PC-3 (cell line): ENCODE measurements around the gene MLPH. TPM values are rescaled to one million over a fixed set of nuclear protein-coding genes. Genes with fewer than 3 reads are reported as not detected.
A peak's percentile ranks its signal among the peaks of the same experiment; 100 is the strongest.

Experiments used
- ATAC-seq: fragments of 200-7000 bp; cut with Tn5 transposase; 2 replicates; pipeline ENCODE4 v1.9.1; 2020; ENCODE audit warnings: mild to moderate bottlenecking, moderate library complexity
- BruUV-seq: library from RNA; stranded (reverse); fragments of 400-500 nt; replicated peaks from 2 replicates; lab custom pipeline; 2021; lab: Mats Ljungman, UMichigan
- CTCF ChIA-PET: fragments of 300-600 bp; sonication (Branson Sonifier 250); formaldehyde crosslinking; loops from one replicate; lab custom pipeline; 2022; ENCODE audit warnings: antibody characterized with exemption; lab: Charles Lee
- POLR2A ChIA-PET: fragments of 300-600 bp; sonication (Branson Sonifier 250); formaldehyde crosslinking; loops from one replicate; lab custom pipeline; 2022; ENCODE audit warnings: antibody characterized with exemption; ENCODE audit not compliant: unreplicated experiment; lab: Charles Lee
- DNase-seq: peaks from one replicate; pipeline ENCODE4 v3.0.0-alpha.2; 2015
- H2AFZ ChIP-seq: fragments of 300-600 bp; sonication (generic); 2 replicates; pipeline ENCODE4 v1.6.0; 2016; ENCODE audit warnings: antibody characterized with exemption, low read length
- H3F3A ChIP-seq: fragments of 300-600 bp; sonication (generic); one replicate; pipeline ENCODE4 v1.6.0; 2017; ENCODE audit warnings: antibody characterized with exemption, low read length, control low read depth, mild to moderate bottlenecking; ENCODE audit not compliant: unreplicated experiment
- H3K27ac ChIP-seq: fragments of 300-600 bp; sonication (generic); 2 replicates; pipeline ENCODE4 v1.5.1; 2016; ENCODE audit warnings: mild to moderate bottlenecking, low read length
- H3K27me3 ChIP-seq: fragments of 300-600 bp; sonication (generic); 2 replicates; pipeline ENCODE4 v1.6.1; 2016; ENCODE audit warnings: low read length, mixed read lengths
- H3K36me3 ChIP-seq: fragments of 300-600 bp; sonication (generic); 2 replicates; pipeline ENCODE4 v1.6.1; 2016; ENCODE audit warnings: low read depth, mixed run types, low read length, mixed read lengths
- H3K4me1 ChIP-seq: fragments of 300-600 bp; sonication (generic); 2 replicates; pipeline ENCODE4 v1.5.1; 2016; ENCODE audit warnings: low read length; ENCODE audit not compliant: insufficient read depth
- H3K4me2 ChIP-seq: fragments of 300-600 bp; sonication (generic); 2 replicates; pipeline ENCODE4 v1.6.0; 2016; ENCODE audit warnings: low read length
- H3K4me3 ChIP-seq: fragments of 300-600 bp; sonication (generic); 2 replicates; pipeline ENCODE4 v1.5.1; 2016; ENCODE audit warnings: mild to moderate bottlenecking, low read length, mixed read lengths
- H3K79me2 ChIP-seq: fragments of 300-600 bp; sonication (generic); 2 replicates; pipeline ENCODE4 v1.6.1; 2017; ENCODE audit warnings: low read length, mixed read lengths
- H3K9ac ChIP-seq: fragments of 300-600 bp; sonication (generic); 2 replicates; pipeline ENCODE4 v1.6.0; 2016; ENCODE audit warnings: mild to moderate bottlenecking, low read length
- H3K9me2 ChIP-seq: fragments of 300-600 bp; sonication (generic); replicated peaks from 2 replicates; pipeline ENCODE4 v1.6.1; 2016; ENCODE audit warnings: mixed run types, low read length, mixed read lengths
- H3K9me3 ChIP-seq: fragments of 300-600 bp; sonication (generic); 2 replicates; pipeline ENCODE4 v1.6.1; 2016; ENCODE audit warnings: low read length, mixed read lengths
- H4K20me1 ChIP-seq: fragments of 300-600 bp; sonication (generic); 2 replicates; pipeline ENCODE4 v1.6.1; 2016; ENCODE audit warnings: low read length, mixed read lengths
- EZH2 ChIP-seq: fragments of 300-600 bp; sonication (generic); IDR thresholded peaks from one replicate; pipeline ENCODE4 v1.6.1; 2017; ENCODE audit warnings: antibody characterized with exemption, mild to moderate bottlenecking, low read length; ENCODE audit not compliant: unreplicated experiment
- EZH2phosphoT487 ChIP-seq: fragments of 300-600 bp; sonication (generic); IDR thresholded peaks from 2 replicates; pipeline ENCODE4 v1.6.1; 2018; ENCODE audit warnings: mild to moderate bottlenecking, antibody characterized with exemption, low read length, borderline replicate concordance
- intact Hi-C: fragments of 100-400 bp; cut with micrococcal nuclease; formaldehyde crosslinking; loops from 2 replicates; pipeline ENCODE4 v1.9.0; 2023
- total RNA-seq: library from RNA; depleted of rRNA; stranded (reverse); fragments of >200 nt; gene quantifications from 2 replicates; pipeline ENCODE4 v1.2.3, GENCODE V29; 2014
- TF ChIP-seq, protein P1 (sequence below): fragments of 300-600 bp; sonication (generic); conservative IDR thresholded peaks from 2 replicates; pipeline ENCODE4 v1.5.1; 2017; ENCODE audit warnings: antibody characterized with exemption, low read depth, mild to moderate bottlenecking, low read length

Gene MLPH
- total RNA-seq, 1 experiment from 2014 or later: 201 TPM

DNA sequence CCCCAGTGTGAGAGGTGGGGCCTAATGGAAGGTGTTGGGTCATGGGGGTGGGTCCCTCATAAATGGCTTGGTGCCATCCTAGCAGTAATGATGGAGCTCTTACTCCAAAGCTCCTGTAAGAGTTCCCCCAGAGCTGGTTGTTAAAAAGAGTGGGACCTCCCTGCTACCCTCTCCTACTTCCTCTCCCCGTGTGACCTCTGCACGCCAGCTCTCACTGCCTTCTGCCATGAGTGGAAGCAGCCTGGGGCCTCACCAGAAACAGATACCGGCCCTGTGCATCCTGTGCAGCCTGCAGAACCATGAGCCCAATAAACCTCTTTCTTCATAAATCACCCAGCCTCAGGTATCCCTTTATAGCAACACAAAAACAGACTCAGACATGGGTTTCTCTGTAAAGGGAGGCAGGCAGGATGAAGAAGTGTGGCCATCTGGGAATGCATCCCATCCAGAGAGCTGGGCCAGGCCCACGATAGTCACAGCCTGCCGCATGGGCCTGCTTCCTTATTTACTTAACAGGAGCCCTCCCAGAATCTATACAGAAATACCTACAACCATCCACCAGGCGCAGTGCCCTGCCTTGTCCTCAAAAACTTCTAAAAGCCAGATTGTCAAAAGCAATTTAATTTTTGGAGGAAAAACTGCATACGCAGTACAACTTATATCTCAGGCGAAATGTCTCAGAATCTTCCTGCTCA lies 86.8 kb downstream of the MLPH start:
- Histone ChIP-seq H4K20me1 (no peaks in the 10 kb centered on the region), H3K36me3 (no peaks in the 10 kb centered on the region), H3K9me2 (no peaks in the 10 kb centered on the region), H3K4me2 (peak overlapping the region; percentile 73; the same call in 1 of the 2 replicates), H3K4me3 (no peak overlapping the region), H3K9me3 (no peaks in the 10 kb centered on the region), H3K9ac (no peak overlapping the region), H3K27me3 (no peaks in the 10 kb centered on the region), H3F3A (no peaks in the 10 kb centered on the region), H3K27ac (no peak overlapping the region), H3K79me2 (0 out of 2 replicates have a peak, but pooled peaks cover 3% of the 10 kb centered on the region), H3K4me1 (peaks cover 25% of the 10 kb centered on the region), H2AFZ (no peak overlapping the region)
- no peak for TF ChIP-seq EZH2phosphoT487
- ChIA-PET POLR2A (interaction anchor here (0.6 kb wide), 1 partner anchor 93 kb away, joined by 13 read pairs; no protein-coding TSS in a partner anchor), CTCF (interaction anchor here (0.7 to 1.2 kb wide), 2 partner anchors 61 to 111 kb away, joined by 4 to 7 read pairs; no protein-coding TSS in a partner anchor)
- ATAC-seq (no peak), DNase-seq (no peak)
- BruUV-seq: no TSS peak
- intact Hi-C loops: loop anchor here (5.0 kb wide), 1 partner anchor 62 kb away; no protein-coding TSS in a partner anchor

GRCh38 chr2:237574467-237574866 lies 87.4 kb downstream of the MLPH start:
- DNase-seq (no peak), ATAC-seq (no peak)
- Histone ChIP-seq H3K9me3 (no peaks in the 10 kb centered on the region), H3F3A (no peaks in the 10 kb centered on the region), H3K36me3 (no peaks in the 10 kb centered on the region), H4K20me1 (no peaks in the 10 kb centered on the region), H3K79me2 (0 out of 2 replicates have a peak, but pooled peaks cover 3% of the 10 kb centered on the region), H3K4me1 (peaks cover 25% of the 10 kb centered on the region), H2AFZ (no peak overlapping the region), H3K9ac (no peak overlapping the region), H3K27me3 (no peaks in the 10 kb centered on the region), H3K9me2 (no peaks in the 10 kb centered on the region), H3K4me2 (peak overlapping the region; percentile 73), H3K27ac (peak overlapping the region; percentile 76), H3K4me3 (peak overlapping the region; percentile 49; the same call in 1 of the 2 replicates)
- ChIA-PET POLR2A (no interaction called here), CTCF (no interaction called here)
- TF ChIP-seq, protein P1, sequence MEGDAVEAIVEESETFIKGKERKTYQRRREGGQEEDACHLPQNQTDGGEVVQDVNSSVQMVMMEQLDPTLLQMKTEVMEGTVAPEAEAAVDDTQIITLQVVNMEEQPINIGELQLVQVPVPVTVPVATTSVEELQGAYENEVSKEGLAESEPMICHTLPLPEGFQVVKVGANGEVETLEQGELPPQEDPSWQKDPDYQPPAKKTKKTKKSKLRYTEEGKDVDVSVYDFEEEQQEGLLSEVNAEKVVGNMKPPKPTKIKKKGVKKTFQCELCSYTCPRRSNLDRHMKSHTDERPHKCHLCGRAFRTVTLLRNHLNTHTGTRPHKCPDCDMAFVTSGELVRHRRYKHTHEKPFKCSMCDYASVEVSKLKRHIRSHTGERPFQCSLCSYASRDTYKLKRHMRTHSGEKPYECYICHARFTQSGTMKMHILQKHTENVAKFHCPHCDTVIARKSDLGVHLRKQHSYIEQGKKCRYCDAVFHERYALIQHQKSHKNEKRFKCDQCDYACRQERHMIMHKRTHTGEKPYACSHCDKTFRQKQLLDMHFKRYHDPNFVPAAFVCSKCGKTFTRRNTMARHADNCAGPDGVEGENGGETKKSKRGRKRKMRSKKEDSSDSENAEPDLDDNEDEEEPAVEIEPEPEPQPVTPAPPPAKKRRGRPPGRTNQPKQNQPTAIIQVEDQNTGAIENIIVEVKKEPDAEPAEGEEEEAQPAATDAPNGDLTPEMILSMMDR: no peak
- TF ChIP-seq EZH2phosphoT487 (no peak), EZH2 (no peak)
- intact Hi-C loops: loop anchor here (5.0 kb wide), 1 partner anchor 62 kb away; no protein-coding TSS in a partner anchor
- no TSS peak for BruUV-seq

DNA sequence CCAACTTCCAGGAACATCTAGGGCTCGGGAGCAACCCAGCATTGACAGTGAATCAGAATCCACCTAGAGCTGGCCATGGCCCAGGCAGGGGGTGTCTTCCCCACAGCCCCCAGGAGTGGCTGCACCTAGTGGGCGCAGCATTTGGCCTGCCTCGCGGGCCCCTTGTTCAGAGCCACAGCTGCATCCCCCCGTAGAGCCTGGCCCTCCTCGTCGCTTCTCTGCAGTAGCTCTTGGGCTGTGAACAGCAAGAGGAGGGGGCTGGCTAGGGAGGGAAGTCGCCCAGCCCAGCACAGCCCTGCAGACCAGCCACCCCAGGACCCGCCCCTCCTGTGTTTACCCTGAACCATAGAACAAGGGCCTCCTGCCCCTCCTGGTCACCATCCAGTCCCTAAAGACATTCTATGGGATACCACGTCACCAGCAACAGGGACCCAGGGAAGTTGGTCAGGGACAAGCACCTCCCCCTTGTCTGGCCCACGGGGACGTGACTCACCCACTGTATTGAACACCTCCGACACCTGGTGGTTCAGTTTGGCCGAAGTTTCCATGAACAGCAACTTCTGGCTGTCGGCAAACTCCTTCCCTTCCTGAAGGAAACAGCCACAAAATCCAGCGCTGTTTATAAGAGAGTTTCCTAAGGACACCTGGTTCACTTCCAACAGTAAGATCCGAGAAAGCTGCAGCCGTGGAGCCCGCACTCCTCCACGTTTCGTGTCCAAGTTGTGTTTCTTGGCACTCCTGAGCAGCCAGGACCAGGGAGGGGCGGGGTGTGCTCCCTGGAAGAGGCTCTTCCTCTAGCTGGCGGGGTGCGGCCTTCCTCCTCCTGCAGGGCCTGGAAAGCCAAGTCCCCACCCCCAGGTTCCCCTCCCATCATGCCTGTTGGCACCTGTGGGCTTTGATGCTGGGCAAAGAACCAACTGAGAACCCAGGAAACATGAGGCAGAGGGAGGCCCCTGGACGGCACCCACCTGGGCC lies 88.1 kb downstream of the MLPH start:
- TSS peak; percentile 60 for BruUV-seq
- H3K4me2 ChIP-seq: peak overlapping the region; percentile 73
- POLR2A ChIA-PET: no interaction called here
- peaks cover 25% of the 10 kb centered on the region for H3K4me1 ChIP-seq
- H2AFZ ChIP-seq: peak overlapping the region; percentile 62
- H3K9ac ChIP-seq: peak overlapping the region; percentile 42
- H3F3A ChIP-seq: no peaks in the 10 kb centered on the region
- H3K36me3 ChIP-seq: no peaks in the 10 kb centered on the region
- CTCF ChIA-PET: no interaction called here
- ATAC-seq (peak; percentile 79), DNase-seq (peak; percentile 88)
- peak overlapping the region; percentile 49 for H3K4me3 ChIP-seq
- intact Hi-C loops: loop anchor here (5.0 kb wide), 1 partner anchor 63 kb away; no protein-coding TSS in a partner anchor
- H3K79me2 ChIP-seq: 0 out of 2 replicates have a peak, but pooled peaks cover 3% of the 10 kb centered on the region
- H3K9me3 ChIP-seq: no peaks in the 10 kb centered on the region
- H3K27ac ChIP-seq: peak overlapping the region; percentile 76
- TF ChIP-seq EZH2phosphoT487: no peak
- TF ChIP-seq, protein P1: peak; percentile 49
- no peak for TF ChIP-seq EZH2
- H4K20me1 ChIP-seq: no peaks in the 10 kb centered on the region
- H3K27me3 ChIP-seq: no peaks in the 10 kb centered on the region
- no peaks in the 10 kb centered on the region for H3K9me2 ChIP-seq
